ENCODE results near the gene NOSIP. TPM values are rescaled to one million over a fixed set of nuclear protein-coding genes. Genes with fewer than 3 reads are reported as not detected.

NOSIP gene
- total and polyA plus RNA-seq, 8 donors: 18.1 to 354 (median 87.3) TPM

GRCh38 chr19:49555600-49556411 lies 24.6 kb downstream of the NOSIP start:
- H3K4me1 ChIP-seq: peaks cover 32 to 67% (median 53%) of the 10 kb centered on the region in 4 donors
- no peaks in the 10 kb centered on the region for H3K27me3 ChIP-seq
- peak overlapping the region in 2 of 4 donors; percentile 19 to 21 for H3K4me3 ChIP-seq
- 67 to 86% (median 73%) methylated on average over 44 to 52 of the region's 53 CpGs for WGBS, 5 donors
- peaks cover 35 to 64% (median 54%) of the 10 kb centered on the region in 4 donors for H3K36me3 ChIP-seq
- H3K27ac ChIP-seq: peak overlapping the region; percentile 15 to 86 (median 79)
- intact Hi-C loops (cut with DNase I; ENCODE audit: low total_unique reads): no loop called here
- peak; percentile 54 to 94 for DNase-seq
- no peak for TF ChIP-seq POLR2AphosphoS5 (IDR thresholded peaks at IDR 0.05)
- TF ChIP-seq CTCF (IDR thresholded peaks at IDR 0.05): no peak
- TF ChIP-seq POLR2A (IDR thresholded peaks at IDR 0.05): no peak
- TF ChIP-seq EP300 (IDR thresholded peaks at IDR 0.05): no peak
- H3K9me3 ChIP-seq: no peaks in the 10 kb centered on the region

GRCh38 chr19:49554701-49555181 lies 25.6 kb downstream of the NOSIP start:
- peak in 1 of 2 donors; percentile 65 for DNase-seq
- Histone ChIP-seq H3K9me3 (no peaks in the 10 kb centered on the region), H3K4me3 (no peak overlapping the region), H3K27ac (peak overlapping the region; percentile 74 to 86 (median 80)), H3K27me3 (no peaks in the 10 kb centered on the region), H3K36me3 (peaks cover 30 to 55% (median 46%) of the 10 kb centered on the region in 4 donors), H3K4me1 (peaks cover 27 to 56% (median 47%) of the 10 kb centered on the region in 4 donors)
- 49 to 67% (median 63%) methylated on average over 17 of the region's 17 CpGs for WGBS, 5 donors
- intact Hi-C loops (cut with DNase I; ENCODE audit: low total_unique reads): no loop called here
- no peak for TF ChIP-seq CTCF (IDR thresholded peaks at IDR 0.05)

- 25 to 44% (median 36%) methylated on average over 10 of the region's 10 CpGs for WGBS, 5 donors
- Histone ChIP-seq H3K9me3 (no peaks in the 10 kb centered on the region), H3K4me1 (peaks cover 27 to 55% (median 47%) of the 10 kb centered on the region in 4 donors), H3K27ac (peak overlapping the region; percentile 74 to 86 (median 80)), H3K27me3 (no peaks in the 10 kb centered on the region), H3K4me3 (no peak overlapping the region), H3K36me3 (peaks cover 19 to 44% (median 35%) of the 10 kb centered on the region in 4 donors)
- intact Hi-C loops (cut with DNase I; ENCODE audit: low total_unique reads): no loop called here
- peak in 2 of 3 donors; percentile 34 to 69 for TF ChIP-seq POLR2AphosphoS5 (IDR thresholded peaks at IDR 0.05)
- TF ChIP-seq EP300 (IDR thresholded peaks at IDR 0.05): no peak
- TF ChIP-seq POLR2A (IDR thresholded peaks at IDR 0.05): no peak
- DNase-seq: peak; percentile 77 to 86
Measured at GRCh38 chr19:49553451-49554271, 26.7 kb downstream of the NOSIP start.

- no peak for DNase-seq
- TF ChIP-seq POLR2AphosphoS5 (IDR thresholded peaks at IDR 0.05): peak in 1 of 3 donors; percentile 23
- no peak for TF ChIP-seq EP300 (IDR thresholded peaks at IDR 0.05)
- TF ChIP-seq CTCF (IDR thresholded peaks at IDR 0.05): no peak
- TF ChIP-seq POLR2A (IDR thresholded peaks at IDR 0.05): no peak
- WGBS, 5 donors: 77 to 86% (median 81%) methylated on average over 11 of the region's 11 CpGs
- H3K36me3 ChIP-seq: peaks cover 15 to 35% (median 26%) of the 10 kb centered on the region in 4 donors
- H3K4me3 ChIP-seq: no peak overlapping the region
- no peaks in the 10 kb centered on the region for H3K9me3 ChIP-seq
- no peaks in the 10 kb centered on the region for H3K27me3 ChIP-seq
- intact Hi-C loops (cut with DNase I; ENCODE audit: low total_unique reads): no loop called here
- H3K27ac ChIP-seq: peak overlapping the region; percentile 74 to 86 (median 80)
- peaks cover 27 to 55% (median 47%) of the 10 kb centered on the region in 4 donors for H3K4me1 ChIP-seq
Measured at GRCh38 chr19:49552749-49553148, 27.6 kb downstream of the NOSIP start.
